ENCODE measurements around the gene COX4I1. TPM values are rescaled to one million over a fixed set of nuclear protein-coding genes. Genes with fewer than 3 reads are reported as not detected.
A peak's percentile ranks its signal among the peaks of the same experiment; 100 is the strongest.

Gene COX4I1
- 1,000 to 10,000 TPM; 1,115 to 1,368 TPM for total RNA-seq
- long read RNA-seq, transcript COX4I1-201 (5 exons, 708 nt), result major isoform, 831 of 924 reads
- long read RNA-seq, transcript COX4I1-203 (5 exons, 873 nt), result minor isoform, 9 of 924 reads
- long read RNA-seq, transcript COX4I1-215 (3 exons, 2,271 nt), result minor isoform, 8 of 924 reads
- long read RNA-seq, partial matches to known transcripts, result 52 of 924 reads
- long read RNA-seq, other reads (novel, unspliced or antisense), result 19 of 924 reads

DNA sequence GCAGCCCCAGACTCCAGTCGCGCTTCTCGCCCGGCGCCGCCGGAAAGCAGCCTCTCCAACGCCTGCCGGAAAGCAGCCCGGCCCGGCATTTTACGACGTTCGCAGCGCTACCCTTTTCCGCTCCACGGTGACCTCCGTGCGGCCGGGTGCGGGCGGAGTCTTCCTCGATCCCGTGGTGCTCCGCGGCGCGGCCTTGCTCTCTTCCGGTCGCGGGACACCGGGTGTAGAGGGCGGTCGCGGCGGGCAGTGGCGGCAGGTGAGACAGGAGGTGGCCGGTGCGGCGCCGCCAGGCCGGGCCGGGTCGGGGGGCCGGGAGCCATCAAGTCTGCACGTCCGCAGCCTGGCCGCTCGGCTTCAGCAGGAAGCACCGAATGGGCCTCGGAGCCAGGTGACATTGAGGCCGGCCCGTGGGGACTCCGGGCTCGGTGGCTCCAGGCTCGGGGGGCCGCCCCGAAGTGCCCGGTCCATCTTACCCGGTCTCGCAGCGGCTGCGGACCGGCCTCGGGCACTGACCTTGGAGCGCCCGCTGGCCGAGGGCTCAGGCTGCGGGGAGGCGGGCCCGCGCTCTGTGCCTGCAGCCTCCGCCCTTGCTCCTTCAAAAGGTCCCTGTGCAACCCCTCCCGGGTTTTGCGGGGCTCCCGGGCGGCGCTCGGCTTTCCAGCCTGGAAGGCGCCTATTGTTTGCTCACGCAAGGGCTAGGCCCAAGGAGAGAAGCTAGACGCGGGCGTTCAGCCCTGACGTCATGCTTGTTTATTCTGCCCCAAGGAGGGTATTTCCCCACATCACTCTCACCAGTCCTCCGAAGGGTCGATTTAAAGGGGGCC lies at the start of gene COX4I1, which contains the start of gene EMC8:
Gene COX4I1, plus strand, starts transcription at position 199 of the 824 bp plus-strand sequence. CDS start 1,511 bp downstream, outside the sequence.
Gene EMC8, minus strand, starts transcription at position 48 of the 824 bp plus-strand sequence. CDS start 249 bp downstream, outside the sequence.
- ATAC-seq, result peak; percentile 92
- intact Hi-C loops (cut with DNase I, micrococcal nuclease), result no loop called here
- DNase-seq, result peak; percentile 96 to 98

DNA sequence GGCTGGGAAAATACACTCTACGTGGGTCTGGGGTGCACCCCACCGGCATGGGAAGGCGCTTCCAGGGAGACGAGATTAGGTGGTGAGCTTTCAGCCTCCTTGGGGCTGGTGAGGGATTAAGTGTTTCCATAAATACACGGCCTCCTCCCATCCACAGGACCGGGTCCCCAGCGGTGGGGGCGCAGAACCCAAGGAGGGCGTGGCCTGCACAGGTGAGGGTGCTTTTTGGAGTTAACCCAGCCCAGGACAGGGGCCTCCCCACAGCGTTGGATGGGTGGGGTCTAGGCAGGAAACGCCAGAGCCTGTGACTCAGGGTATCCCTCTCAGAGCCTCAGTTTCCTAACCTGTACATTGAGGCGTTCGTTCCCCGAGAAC lies 49.7 kb upstream of the COX4I1 start:
- DNase-seq (no peak), ATAC-seq (no peak)
- intact Hi-C loops (cut with DNase I, micrococcal nuclease), result no loop called here

- ATAC-seq, result no peak
- intact Hi-C loops (cut with DNase I, micrococcal nuclease), result no loop called here
- DNase-seq, result peak; percentile 51 to 53
Measured at GRCh38 chr16:85750146-85750826, 49.2 kb upstream of the COX4I1 start.

GRCh38 chr16:85750827-85751697 lies 48.4 kb upstream of the COX4I1 start, which contains the start of gene C16orf74:
TSS of gene C16orf74 (minus strand) at chr16:85751096. CDS start at chr16:85735217, 15,879 bp downstream.
- DNase-seq (peak in 1 of 2 donors; percentile 63), ATAC-seq (peak; percentile 87)
- intact Hi-C loops (cut with DNase I, micrococcal nuclease), result no loop called here

DNA sequence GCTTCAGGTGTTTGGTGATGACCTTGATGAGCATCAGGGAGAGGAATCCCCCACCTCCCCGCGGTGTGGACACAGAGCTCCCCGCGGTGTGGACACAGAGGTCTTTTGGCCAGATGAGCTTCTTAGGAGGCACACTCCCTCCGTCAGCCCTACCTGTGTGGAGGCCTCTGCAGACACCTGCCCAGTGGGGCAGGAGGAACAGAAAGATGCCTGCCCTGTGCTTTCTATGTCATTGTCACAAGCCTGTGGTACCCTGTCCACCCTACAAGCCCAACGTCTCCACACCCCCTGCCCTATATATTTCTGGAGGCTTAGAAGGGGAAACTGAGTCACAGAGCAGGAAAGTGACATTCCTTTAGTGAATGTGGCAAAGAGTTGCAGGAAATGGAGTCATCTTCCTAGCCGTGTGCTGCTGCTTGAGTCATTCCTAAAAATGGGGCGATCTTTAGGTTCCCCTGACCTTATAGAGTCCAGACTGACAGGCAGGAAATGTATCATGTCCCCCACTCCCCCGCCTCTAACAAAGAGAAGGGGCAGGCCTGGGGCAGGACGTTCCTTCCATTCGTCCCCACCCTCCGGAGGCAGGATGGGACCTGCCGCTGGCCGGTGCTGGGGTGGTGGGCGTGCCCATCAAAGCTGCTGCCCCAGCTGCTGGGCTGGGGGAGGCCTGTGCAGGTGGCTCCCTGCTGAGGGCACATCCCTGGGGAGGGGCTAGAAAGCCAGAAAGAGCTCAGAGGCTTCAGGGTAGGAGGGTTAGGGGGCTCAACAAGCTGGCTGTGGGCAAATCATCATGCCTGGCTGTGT lies 47.6 kb upstream of the COX4I1 start:
- ATAC-seq, result no peak
- intact Hi-C loops (cut with DNase I, micrococcal nuclease), result no loop called here
- DNase-seq, result no peak

- ATAC-seq (peak; percentile 58), DNase-seq (peak; percentile 49 to 61)
- intact Hi-C loops (cut with DNase I, micrococcal nuclease), result no loop called here
Measured at GRCh38 chr16:85752511-85753420, 46.7 kb upstream of the COX4I1 start.

- DNase-seq, result no peak
- ATAC-seq, result peak; percentile 30
Measured at GRCh38 chr16:85753559-85753958, 45.9 kb upstream of the COX4I1 start.

DNA sequence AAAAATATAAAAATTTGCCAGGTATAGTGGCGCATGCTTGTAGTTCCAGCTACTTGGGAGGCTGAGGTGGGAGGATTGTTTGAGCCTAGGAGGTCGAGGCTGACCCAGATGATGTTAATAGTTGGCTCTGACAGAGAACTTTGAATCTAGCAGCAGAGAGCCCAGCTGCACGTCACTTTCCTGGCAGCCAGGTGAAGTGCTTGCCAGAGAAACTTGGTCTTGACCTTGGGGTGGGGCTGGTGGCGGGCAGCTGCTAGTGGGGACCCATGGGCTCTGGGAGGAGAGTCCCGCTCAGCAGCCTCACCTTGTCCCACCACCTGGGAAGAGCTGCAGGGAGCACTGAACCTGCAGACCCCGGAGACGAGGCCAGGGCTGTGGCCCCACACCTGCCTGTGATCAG lies 45.5 kb upstream of the COX4I1 start:
- ATAC-seq (no peak), DNase-seq (peak in 1 of 2 donors; percentile 28)
- intact Hi-C loops (cut with DNase I, micrococcal nuclease), result no loop called here

More at GRCh38 chr16:85753559-85753958, 45.9 kb upstream of the COX4I1 start:
- intact Hi-C loops (cut with DNase I, micrococcal nuclease), result no loop called here

DNA sequence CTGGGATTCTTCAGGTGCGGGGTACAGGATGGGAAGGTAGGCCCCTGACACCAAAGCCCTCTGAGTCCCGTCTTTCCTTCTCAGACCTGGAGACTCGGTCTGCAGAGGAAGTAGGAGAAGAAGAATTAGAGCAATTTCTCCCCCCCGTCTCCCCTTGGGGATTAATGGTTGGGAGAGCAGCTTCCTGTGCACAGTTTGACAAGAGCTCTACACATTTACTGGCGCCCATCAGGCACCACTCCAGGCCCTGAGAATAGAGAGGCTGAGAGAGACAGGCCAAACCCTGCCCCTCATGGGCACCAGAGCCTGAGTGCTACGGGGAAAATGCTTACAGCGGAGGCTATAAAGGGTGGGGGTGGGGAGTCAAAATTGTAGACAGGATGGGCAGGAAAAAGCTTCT lies 45.1 kb upstream of the COX4I1 start:
- DNase-seq (no peak), ATAC-seq (no peak)
- intact Hi-C loops (cut with DNase I, micrococcal nuclease), result no loop called here

GRCh38 chr16:85755929-85756768 lies 43.3 kb upstream of the COX4I1 start:
- ATAC-seq (no peak), DNase-seq (peak in 1 of 2 donors; percentile 34)
- intact Hi-C loops (cut with DNase I, micrococcal nuclease), result no loop called here

DNA sequence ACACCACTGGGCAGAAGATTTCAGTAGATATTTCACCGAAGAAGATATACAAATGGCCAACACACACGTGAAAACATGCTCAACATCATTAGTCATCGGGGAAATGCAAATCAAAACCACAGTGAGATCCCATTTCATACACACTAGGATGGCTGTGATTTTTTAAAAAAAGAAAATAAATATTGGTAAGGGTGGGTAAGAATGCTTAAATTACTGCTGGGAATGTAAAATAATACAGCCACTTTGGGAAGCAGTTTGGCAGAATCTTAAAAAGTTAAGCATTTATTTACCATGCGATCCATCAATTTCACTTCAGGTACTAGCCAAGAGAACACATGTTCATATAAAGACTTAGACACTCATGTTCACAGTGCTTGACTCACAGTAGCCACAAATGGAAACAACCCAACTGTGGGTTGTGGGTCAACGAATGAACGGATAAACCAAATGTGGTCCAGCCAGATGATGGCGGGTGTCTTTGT lies 42.1 kb upstream of the COX4I1 start:
- DNase-seq (no peak), ATAC-seq (no peak)
- intact Hi-C loops (cut with DNase I, micrococcal nuclease), result no loop called here

DNA sequence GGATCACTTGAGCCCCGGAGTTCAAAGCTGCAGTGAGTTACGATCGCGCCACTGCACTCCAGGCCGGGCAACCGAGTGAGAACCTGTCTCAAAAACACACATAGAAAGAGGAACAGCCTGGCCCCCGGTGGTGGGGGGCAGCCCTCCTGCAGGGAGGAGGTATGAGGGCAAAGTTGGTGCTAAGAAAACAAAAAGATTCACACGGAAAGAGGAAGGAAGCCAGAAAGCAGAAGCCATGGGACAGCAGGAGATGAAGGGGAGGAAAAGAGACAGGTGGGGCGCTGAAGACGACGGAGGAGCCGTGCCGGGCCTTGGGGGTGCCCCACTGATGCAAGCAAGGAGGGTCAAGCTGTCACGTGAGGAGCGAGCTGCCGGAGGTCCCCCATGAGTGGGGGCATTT lies 40.4 kb upstream of the COX4I1 start:
- DNase-seq, result no peak
- ATAC-seq, result no peak
- intact Hi-C loops (cut with DNase I, micrococcal nuclease), result no loop called here

DNA sequence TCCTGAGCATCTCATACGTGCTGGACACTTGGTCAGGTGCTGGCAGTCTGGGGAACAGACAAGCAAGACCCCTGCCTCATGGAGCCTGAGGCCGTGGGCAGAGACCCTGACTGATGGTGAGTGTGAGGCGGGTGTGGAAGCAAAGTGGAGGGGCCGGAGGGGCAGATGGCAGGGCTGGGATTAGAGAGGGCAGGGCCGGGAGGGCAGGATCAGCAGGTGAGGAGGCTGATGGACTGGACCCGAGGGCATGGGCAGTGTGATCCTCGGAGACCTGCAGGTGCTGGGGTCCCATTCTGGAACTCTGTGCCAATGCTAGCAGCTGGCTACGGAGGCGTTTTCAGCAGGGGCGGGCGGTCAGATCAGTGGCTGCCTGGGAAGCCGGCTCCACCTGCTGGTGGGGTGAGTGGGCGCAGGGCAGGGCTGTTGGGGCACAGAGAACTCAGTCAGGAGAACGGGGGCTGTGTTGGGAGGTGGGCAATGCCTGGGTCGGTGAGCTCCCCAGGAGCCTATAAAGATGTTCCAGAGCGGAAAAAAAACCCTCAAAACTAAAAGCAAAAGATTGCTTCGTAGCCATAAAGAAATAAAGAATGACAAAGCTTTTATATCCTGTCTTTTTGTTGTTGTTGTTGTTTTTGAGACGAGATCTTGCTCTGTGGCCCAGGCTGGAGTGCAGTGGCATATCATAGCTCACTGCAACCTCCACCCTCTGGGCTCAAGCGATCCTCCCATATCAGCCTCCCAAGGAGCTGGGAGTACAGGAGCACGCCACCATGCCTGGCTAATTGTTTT lies 39.7 kb upstream of the COX4I1 start:
- intact Hi-C loops (cut with DNase I, micrococcal nuclease), result no loop called here
- ATAC-seq, result peak; percentile 78
- DNase-seq, result peak in 1 of 2 donors; percentile 67

GRCh38 chr16:85761861-85762260 lies 37.6 kb upstream of the COX4I1 start:
- intact Hi-C loops (cut with DNase I, micrococcal nuclease), result no loop called here
- no peak for ATAC-seq

DNA sequence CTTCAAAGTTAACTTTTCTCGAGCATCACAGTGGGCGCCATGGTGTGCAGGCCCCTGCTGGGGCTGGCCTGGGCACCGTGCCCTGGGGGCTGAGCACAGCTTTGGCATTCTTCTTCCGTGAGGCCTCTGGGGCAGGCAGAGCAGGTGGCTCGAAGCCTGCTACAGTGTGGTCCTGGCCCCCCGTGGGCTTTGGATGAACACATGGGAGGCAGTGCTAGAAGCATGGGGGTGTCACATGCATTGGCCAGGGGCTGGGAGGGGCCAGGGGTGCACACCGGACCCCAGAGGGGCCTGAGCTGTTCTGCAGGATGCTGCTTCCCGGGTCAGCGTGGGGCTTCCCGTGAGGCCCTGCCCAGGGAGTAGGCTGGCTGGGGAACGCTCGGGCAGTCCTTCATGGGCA lies 36.5 kb upstream of the COX4I1 start:
- ATAC-seq (no peak), DNase-seq (no peak)
- intact Hi-C loops (cut with DNase I, micrococcal nuclease), result no loop called here

More at GRCh38 chr16:85761861-85762260, 37.6 kb upstream of the COX4I1 start:
- DNase-seq, result no peak

Data from left colon (tissue), 2 donors.